Neutrophil (primary cell): ENCODE data around the gene KIF3C.
"Not testable (repeated sequence)": the region's sequence is repeated elsewhere in the genome, so short reads cannot be mapped to it uniquely, and the experiment has no call there.

Experiments used
- H3K27ac ChIP-seq: fragments of 200-600 bp; sonication (generic); 2 replicates; pipeline ENCODE4 v1.5.1; 2016; ENCODE audit warnings: mild to moderate bottlenecking, moderate library complexity
- H3K27me3 ChIP-seq: fragments of 200-600 bp; sonication (generic); 2 replicates; pipeline ENCODE4 v1.6.0; 2016; ENCODE audit warnings: mild to moderate bottlenecking
- H3K36me3 ChIP-seq: fragments of 200-600 bp; sonication (generic); 2 replicates; pipeline ENCODE4 v1.5.1; 2017
- H3K4me1 ChIP-seq, 2 experiments: fragments of 200-600 bp in 1 of 2; sonication (generic) in 1 of 2; 1 replicate in 1 of 2; 2 replicates in 1 of 2; pipeline versions ENCODE4 v1.5.1 to v1.6.1; 2013 to 2016; ENCODE audit warnings: low read depth in 1 of 2, low read length in 1 of 2, mild to moderate bottlenecking in 1 of 2, moderate library complexity in 1 of 2; ENCODE audit not compliant: control insufficient read depth in 1 of 2, insufficient read depth in 1 of 2
- H3K4me3 ChIP-seq, 2 experiments: fragments of 200-600 bp in 1 of 2; sonication (generic) in 1 of 2; 1 replicate in 1 of 2; 2 replicates in 1 of 2; pipeline ENCODE4 v1.5.1; 2013 to 2016; ENCODE audit warnings: low read depth in 1 of 2, low read length in 1 of 2, mild to moderate bottlenecking in 1 of 2, moderate library complexity in 1 of 2
- H3K9me3 ChIP-seq: fragments of 200-600 bp; sonication (generic); 2 replicates; pipeline ENCODE4 v1.5.1; 2016
- TF ChIP-seq, protein P1 (sequence below): fragments of 200-600 bp; sonication (generic); IDR thresholded peaks from 2 replicates; pipeline ENCODE4 v1.5.1; 2016; ENCODE audit warnings: antibody characterized with exemption

KIF3C gene

DNA sequence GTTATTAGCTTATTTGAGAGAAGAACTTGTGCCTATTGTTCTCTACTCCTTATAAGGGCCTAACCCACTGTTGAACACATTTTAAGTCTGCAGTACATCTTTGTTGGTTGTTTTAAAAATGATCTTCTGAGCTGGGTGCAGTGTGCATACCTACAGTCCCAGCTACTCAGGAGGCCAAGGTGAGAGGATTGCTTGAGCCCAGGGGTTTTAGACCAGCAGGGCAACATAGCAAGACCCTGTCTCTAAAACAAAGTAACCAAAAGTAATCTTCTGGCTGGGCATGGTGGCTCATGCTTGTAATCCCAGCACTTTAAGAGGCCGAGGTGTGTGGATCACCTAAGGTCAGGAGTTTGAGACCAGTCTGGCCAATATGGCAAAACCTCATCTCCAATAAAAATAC is 25.8 kb upstream of the KIF3C start:
- TF ChIP-seq, protein P1, sequence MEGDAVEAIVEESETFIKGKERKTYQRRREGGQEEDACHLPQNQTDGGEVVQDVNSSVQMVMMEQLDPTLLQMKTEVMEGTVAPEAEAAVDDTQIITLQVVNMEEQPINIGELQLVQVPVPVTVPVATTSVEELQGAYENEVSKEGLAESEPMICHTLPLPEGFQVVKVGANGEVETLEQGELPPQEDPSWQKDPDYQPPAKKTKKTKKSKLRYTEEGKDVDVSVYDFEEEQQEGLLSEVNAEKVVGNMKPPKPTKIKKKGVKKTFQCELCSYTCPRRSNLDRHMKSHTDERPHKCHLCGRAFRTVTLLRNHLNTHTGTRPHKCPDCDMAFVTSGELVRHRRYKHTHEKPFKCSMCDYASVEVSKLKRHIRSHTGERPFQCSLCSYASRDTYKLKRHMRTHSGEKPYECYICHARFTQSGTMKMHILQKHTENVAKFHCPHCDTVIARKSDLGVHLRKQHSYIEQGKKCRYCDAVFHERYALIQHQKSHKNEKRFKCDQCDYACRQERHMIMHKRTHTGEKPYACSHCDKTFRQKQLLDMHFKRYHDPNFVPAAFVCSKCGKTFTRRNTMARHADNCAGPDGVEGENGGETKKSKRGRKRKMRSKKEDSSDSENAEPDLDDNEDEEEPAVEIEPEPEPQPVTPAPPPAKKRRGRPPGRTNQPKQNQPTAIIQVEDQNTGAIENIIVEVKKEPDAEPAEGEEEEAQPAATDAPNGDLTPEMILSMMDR = no peak
- no peaks in the 10 kb centered on the region for H3K36me3 ChIP-seq
- no peaks in the 10 kb centered on the region for H3K9me3 ChIP-seq
- H3K27ac ChIP-seq = peak overlapping the region; percentile 90
- H3K27me3 ChIP-seq = no peaks in the 10 kb centered on the region
- peaks cover 93% of the 10 kb centered on the region in 2 experiments for H3K4me1 ChIP-seq
- peak overlapping the region in 1 of 2 experiments; percentile 29 for H3K4me3 ChIP-seq

DNA sequence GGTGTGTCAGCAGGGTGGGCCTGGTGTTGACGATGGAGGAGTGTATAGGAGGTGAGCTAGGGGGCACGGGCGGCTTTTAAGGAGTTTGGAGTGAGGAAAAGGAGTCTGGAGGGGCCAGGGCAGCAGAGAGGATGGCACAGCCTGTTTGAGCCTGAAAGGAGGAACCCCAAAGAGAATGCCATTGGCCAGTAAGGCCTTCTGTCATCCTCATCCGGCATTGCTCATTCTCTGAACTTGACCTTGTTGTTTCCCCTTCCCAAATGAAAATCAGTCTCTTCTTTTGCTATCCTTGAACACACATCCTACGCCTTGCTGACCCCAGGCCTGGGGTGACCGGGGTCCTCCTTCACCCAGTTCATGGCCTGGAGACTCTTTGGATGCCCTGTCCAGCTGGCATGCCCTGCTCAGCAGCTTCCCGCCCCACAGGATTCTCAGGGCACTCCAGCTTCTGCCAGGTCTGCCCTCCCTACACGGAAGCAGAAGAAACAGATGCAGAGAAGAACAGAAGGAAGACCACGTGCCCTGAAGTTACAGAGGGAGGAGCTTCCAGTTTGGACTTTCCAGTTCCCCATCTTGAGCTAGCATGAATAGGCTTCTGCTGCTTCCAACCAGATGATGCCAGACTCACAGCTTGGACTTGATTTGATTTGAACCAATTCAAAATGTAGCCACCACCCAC is 20.5 kb upstream of the KIF3C start:
- TF ChIP-seq, protein P1 = peak; percentile 37
- Histone ChIP-seq H3K9me3 (no peaks in the 10 kb centered on the region), H3K36me3 (no peaks in the 10 kb centered on the region), H3K4me1 (peaks cover 92 to 93% of the 10 kb centered on the region in 2 experiments), H3K27ac (peak overlapping the region; percentile 99), H3K27me3 (no peaks in the 10 kb centered on the region), H3K4me3 (peak overlapping the region; percentile 41 to 52)

DNA sequence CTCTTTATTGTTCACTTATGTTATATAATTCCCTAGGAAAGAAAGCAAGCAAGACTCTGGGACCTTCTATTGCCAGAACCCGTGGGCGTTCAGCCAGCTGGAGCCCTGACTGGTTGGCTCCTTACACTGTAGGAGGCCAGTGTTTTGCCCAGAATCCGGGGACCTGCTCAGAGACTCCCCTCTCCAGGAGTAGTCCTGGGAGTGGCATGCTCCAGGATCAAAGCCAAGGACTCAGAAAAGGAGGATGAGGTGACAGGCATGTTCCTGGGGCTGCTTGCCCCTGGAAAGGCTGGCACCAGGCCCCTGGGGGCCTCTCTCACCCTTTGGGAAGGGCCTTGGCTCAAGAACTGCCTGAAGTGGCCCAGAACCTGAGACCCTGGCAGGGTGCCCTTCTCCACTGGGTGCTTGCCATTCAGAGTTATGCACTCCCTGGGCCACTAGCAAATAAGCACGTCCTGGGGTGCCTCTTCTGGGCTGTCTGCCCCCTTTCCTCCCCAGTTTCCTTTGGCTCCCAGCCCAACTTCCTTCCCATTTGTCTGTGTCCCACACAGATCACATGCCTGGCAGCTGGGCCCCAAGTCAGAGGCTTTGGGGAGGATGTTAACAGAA is 19.6 kb upstream of the KIF3C start:
- H3K9me3 ChIP-seq = no peaks in the 10 kb centered on the region
- peak overlapping the region; percentile 99 for H3K27ac ChIP-seq
- H3K4me3 ChIP-seq = peak overlapping the region; percentile 41 to 52
- no peaks in the 10 kb centered on the region for H3K36me3 ChIP-seq
- TF ChIP-seq, protein P1 = no peak
- no peaks in the 10 kb centered on the region for H3K27me3 ChIP-seq
- peaks cover 88 to 89% of the 10 kb centered on the region in 2 experiments for H3K4me1 ChIP-seq

DNA sequence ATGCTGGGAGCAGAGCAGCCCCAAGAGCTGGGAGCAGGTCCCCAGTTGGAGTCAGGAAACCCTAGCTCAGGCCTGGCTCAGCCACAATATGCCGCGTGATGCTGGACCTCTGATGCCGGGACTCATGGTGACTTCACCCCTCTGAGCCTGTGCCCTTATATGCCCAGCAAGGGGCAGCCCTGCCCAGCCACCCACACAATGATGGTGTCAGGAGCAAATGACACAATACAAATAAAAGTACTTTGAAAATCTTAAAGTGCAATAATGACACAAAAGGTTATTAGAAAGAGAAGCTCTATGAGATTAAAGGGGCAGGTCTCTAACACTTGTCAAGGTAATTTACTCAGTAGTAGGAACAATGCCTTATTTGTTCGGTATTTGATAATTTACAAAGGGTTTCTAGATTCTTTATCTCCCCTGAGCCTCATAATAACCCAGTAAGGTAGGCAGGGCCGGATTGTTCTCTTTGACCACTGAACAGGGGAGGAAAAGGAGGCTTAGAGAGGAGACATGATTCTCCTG is 18.3 kb upstream of the KIF3C start:
- peak overlapping the region; percentile 99 for H3K27ac ChIP-seq
- peaks cover 80 to 82% of the 10 kb centered on the region in 2 experiments for H3K4me1 ChIP-seq
- H3K4me3 ChIP-seq = no peak overlapping the region
- H3K36me3 ChIP-seq = no peaks in the 10 kb centered on the region
- TF ChIP-seq, protein P1 = no peak
- H3K27me3 ChIP-seq = no peaks in the 10 kb centered on the region
- H3K9me3 ChIP-seq = no peaks in the 10 kb centered on the region

DNA sequence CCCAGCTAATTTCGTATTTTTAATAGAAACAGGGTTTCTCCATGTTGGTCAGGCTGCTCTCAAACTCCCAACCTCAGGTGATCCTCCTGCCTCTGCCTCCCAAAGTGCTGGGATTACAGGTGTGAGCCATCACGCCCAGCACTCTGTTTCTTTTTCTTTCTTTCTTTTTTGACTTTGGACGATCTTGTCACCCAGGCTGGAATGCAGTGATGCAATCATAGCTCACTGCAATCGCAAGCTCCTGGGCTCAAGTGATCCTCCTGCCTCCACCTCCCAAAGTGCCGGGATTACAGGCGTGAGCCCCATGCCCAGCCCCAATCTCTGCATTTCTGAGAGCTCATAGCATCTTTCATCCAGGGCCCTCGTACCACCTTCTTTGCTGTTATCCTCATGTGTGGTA is 17.1 kb upstream of the KIF3C start:
- not testable (repeated sequence) for H3K9me3 ChIP-seq, H3K27me3 ChIP-seq, H3K4me3 ChIP-seq, H3K36me3 ChIP-seq
- peaks cover 68 to 70% of the 10 kb centered on the region in 2 experiments for H3K4me1 ChIP-seq
- H3K27ac ChIP-seq = peak overlapping the region; percentile 99

DNA sequence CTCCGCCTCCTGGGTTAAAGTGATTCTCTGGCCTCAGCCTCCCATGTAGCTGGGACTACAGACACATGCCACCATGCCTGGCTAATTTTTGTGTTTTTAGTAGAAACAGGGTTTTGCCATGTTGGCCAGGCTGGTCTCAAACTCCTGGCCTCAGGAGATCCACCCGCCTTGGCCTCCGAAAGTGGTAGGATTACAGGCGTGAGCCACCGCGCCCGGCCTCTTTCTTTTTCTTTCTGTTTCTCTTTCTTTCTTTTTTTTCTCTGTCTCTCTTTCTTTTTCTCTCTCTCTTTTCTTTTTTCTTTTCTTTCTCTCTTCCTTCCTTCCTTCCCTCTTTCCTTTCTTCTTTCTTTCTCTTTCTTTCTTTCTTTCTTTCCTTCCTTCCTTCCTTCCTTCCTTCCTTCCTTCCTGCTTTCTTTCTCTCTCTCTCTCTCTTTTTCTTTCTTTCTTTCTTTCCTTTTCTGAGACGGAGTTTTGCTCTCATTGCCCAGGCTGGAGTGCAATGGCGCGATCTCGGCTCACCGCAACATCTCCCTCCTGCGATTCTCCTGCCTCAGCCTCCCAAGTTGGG is 16.6 kb upstream of the KIF3C start:
- not testable (repeated sequence) for H3K27ac ChIP-seq, H3K9me3 ChIP-seq
- peaks cover 63 to 65% of the 10 kb centered on the region in 2 experiments for H3K4me1 ChIP-seq

More for the DNA sequence above, 16.6 kb upstream of the KIF3C start:
- not testable (repeated sequence) for H3K36me3 ChIP-seq, H3K27me3 ChIP-seq, H3K4me3 ChIP-seq
